Measurements from ENCODE around the gene ARID1B.

Gene ARID1B

DNA sequence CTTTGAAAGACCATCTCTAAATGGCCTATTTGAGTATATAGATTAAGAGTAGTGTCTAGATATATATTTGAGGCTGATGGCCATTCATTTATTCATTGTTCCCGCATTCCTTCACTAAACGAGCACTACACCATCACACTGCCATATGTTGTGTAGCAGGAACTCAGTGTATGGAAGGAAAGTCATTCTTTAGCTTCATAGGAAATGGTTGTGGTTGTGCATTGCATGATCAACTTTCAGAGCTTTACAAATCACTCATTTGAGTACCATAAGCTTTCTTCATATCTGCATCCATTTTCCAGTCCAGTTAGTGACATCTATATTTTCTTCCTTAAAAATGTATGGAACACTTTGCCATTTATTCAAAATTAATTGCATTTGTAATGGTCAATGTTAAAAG is 97.9 kb downstream of the ARID1B start:
- DNase-seq = no peak
- no peak overlapping the region for H3K27ac ChIP-seq
- intact Hi-C loops (cut with DNase I; ENCODE audit: low total_unique reads) = no loop called here
- H3K9me3 ChIP-seq = no peaks in the 10 kb centered on the region
- no peaks in the 10 kb centered on the region for H3K36me3 ChIP-seq
- TF ChIP-seq, protein P1, sequence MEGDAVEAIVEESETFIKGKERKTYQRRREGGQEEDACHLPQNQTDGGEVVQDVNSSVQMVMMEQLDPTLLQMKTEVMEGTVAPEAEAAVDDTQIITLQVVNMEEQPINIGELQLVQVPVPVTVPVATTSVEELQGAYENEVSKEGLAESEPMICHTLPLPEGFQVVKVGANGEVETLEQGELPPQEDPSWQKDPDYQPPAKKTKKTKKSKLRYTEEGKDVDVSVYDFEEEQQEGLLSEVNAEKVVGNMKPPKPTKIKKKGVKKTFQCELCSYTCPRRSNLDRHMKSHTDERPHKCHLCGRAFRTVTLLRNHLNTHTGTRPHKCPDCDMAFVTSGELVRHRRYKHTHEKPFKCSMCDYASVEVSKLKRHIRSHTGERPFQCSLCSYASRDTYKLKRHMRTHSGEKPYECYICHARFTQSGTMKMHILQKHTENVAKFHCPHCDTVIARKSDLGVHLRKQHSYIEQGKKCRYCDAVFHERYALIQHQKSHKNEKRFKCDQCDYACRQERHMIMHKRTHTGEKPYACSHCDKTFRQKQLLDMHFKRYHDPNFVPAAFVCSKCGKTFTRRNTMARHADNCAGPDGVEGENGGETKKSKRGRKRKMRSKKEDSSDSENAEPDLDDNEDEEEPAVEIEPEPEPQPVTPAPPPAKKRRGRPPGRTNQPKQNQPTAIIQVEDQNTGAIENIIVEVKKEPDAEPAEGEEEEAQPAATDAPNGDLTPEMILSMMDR (IDR thresholded peaks at IDR 0.05) = no peak
- H3K4me3 ChIP-seq = no peak overlapping the region
- H3K4me1 ChIP-seq = peaks cover 0 to 59% (median 26%) of the 10 kb centered on the region in 4 donors
- H3K27me3 ChIP-seq = no peaks in the 10 kb centered on the region

DNA sequence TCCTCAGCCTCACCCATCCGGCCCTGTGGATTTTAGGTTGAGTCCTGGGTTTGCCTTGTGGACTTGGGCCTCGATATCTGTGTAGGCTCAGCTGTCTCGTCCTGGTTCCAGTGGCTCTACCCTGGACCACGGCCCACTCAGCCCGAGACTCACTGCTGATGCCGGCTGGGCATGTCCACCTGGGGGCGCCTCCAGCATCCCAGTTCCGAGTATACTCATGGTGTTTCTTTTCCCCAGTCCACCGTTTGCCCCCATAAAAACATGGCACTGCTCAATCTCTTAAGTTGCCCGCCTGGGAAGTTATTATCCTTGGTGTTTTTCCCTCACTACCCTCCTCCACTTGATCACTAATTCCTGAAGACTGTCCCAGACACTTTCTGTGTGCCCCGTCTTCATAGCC is 99.1 kb downstream of the ARID1B start:
- no peak for DNase-seq
- H3K4me1 ChIP-seq = peaks cover 0 to 51% (median 26%) of the 10 kb centered on the region in 4 donors

DNA sequence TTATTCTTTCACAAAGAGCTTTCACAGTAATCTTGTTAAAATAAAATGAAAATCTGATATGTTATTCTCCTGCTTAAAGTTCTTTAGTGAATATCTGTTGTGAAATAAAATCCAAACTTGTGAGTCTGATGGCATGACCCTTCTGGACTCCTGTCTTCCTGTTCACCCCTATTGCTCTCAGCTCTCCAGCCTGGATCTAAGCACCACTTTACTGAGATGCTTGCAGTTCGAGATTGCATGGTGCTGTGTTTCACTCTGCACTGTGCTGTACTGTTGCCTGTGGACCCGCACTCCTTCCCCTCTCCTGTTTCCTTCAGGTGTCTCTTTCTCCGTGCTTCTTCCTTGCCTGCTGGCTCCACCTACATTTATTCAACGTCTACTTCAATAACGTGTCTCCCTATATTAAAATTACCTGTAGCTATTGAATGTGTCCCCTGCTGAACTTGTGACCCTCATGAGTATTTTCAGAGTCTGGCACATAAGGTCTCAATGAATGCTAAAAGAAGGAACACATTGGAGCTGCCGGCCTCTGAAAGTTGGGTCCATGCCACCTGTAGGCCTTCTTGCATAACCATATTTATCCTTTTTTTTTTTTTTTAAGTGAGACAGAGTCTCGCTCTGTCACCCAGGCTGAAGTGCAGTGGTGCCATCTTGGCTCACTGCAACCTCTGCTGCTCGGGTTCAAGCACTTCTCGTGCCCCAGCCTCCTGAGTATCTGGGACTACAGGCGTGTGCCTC is 100.1 kb downstream of the ARID1B start:
- intact Hi-C loops (cut with DNase I; ENCODE audit: low total_unique reads) = no loop called here
- Histone ChIP-seq H3K9me3 (no peaks in the 10 kb centered on the region), H3K4me3 (no peak overlapping the region), H3K4me1 (peaks cover 0 to 54% (median 27%) of the 10 kb centered on the region in 4 donors), H3K27ac (no peak overlapping the region), H3K36me3 (no peaks in the 10 kb centered on the region), H3K27me3 (no peaks in the 10 kb centered on the region)
- DNase-seq = peak in 1 of 2 donors; percentile 52
- TF ChIP-seq, protein P1 (IDR thresholded peaks at IDR 0.05) = no peak

More for the DNA sequence above, 99.1 kb downstream of the ARID1B start:
- TF ChIP-seq, protein P1 (IDR thresholded peaks at IDR 0.05) = no peak
- Histone ChIP-seq H3K36me3 (no peaks in the 10 kb centered on the region), H3K4me3 (no peak overlapping the region), H3K27me3 (no peaks in the 10 kb centered on the region), H3K9me3 (no peaks in the 10 kb centered on the region), H3K27ac (no peak overlapping the region)
- intact Hi-C loops (cut with DNase I; ENCODE audit: low total_unique reads) = no loop called here

DNA sequence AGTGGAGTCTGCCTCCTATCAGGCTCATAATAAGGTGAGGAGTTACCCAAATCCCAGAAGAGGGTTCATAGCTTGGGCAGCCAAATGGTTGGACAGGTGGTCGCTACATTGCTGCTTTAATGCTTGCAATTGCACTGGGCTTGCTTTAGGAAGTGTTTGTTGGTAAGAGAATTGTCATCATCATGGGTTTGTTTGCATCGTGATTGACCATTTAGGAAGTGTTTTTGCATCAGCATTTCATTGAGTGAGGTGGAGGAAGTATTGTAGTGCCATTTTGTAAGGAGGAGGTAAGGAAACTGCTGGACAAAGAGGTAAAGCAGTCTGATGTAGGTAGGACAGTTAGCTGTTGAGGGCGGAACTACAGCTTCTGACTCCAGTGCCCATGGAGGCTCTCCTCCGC is 101.5 kb downstream of the ARID1B start:
- DNase-seq = no peak
- TF ChIP-seq, protein P1 (IDR thresholded peaks at IDR 0.05) = no peak
- H3K9me3 ChIP-seq = no peaks in the 10 kb centered on the region
- H3K36me3 ChIP-seq = no peaks in the 10 kb centered on the region
- intact Hi-C loops (cut with DNase I; ENCODE audit: low total_unique reads) = no loop called here
- peaks cover 0 to 63% (median 31%) of the 10 kb centered on the region in 4 donors for H3K4me1 ChIP-seq
- no peaks in the 10 kb centered on the region for H3K27me3 ChIP-seq
- no peak overlapping the region for H3K4me3 ChIP-seq
- H3K27ac ChIP-seq = no peak overlapping the region

DNA sequence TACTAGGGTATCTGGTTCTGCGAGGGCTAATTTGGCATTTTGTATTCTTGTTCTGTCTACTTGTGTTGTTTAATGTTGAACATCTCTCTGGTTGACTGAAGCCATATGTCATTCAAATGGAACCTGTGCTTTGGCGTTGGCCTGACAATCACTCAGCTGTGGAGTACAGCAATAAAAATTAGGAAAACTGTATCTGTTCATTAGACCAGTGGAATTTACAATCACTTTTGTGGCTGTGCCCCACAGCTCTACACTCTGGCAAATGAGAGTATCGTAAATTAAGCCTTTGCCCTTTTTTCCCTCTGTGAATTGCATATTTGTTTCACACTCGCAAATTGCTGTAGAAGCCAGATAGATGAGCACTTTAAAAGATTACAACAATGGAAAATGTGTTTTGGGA is 102.0 kb downstream of the ARID1B start:
- Histone ChIP-seq H3K27ac (no peak overlapping the region), H3K4me1 (peaks cover 0 to 67% (median 31%) of the 10 kb centered on the region in 4 donors)
- intact Hi-C loops (cut with DNase I; ENCODE audit: low total_unique reads) = no loop called here

More for the DNA sequence above, 102.0 kb downstream of the ARID1B start:
- Histone ChIP-seq H3K4me3 (no peak overlapping the region), H3K27me3 (no peaks in the 10 kb centered on the region), H3K36me3 (no peaks in the 10 kb centered on the region), H3K9me3 (no peaks in the 10 kb centered on the region)
- TF ChIP-seq, protein P1 (IDR thresholded peaks at IDR 0.05) = no peak
- no peak for DNase-seq
